Lower leg skin (tissue), 4 donors: Measurements from ENCODE around the gene RPSA. TPM values are rescaled to one million over a fixed set of nuclear protein-coding genes. Genes with fewer than 3 reads are reported as not detected.

Experiments
- DNase-seq, 2 donors: peaks; one replicate each; pipeline ENCODE4 v3.0.0-alpha.2; 2019; ENCODE audit warnings: low spot score in 2 of 2
- H3K4me3 ChIP-seq: fragments of 200-600 bp; sonication (generic); 2 replicates; pipeline ENCODE4 v1.5.1; 2017; ENCODE audit warnings: mild to moderate bottlenecking, low read depth; ENCODE audit not compliant: poor library complexity, severe bottlenecking
- CTCF ChIP-seq, 3 donors: fragments of 450-650 bp; IDR thresholded peaks; one replicate each; pipeline ENCODE4 v1.5.1; 2016; ENCODE audit warnings: antibody characterized with exemption in 3 of 3, mild to moderate bottlenecking in 3 of 3, moderate library complexity in 2 of 3
- POLR2A ChIP-seq, 2 donors: fragments of 450-650 bp; IDR thresholded peaks; one replicate each; pipeline ENCODE4 v1.6.1; 2016 to 2017; ENCODE audit warnings: antibody characterized with exemption in 2 of 2, mild to moderate bottlenecking in 1 of 2, moderate library complexity in 1 of 2
- WGBS, 2 donors: methylation state at CpG; one replicate each; pipeline ENCODE4 v1.1.5; 2018; 5-methylcytosine and 5-hydroxymethylcytosine counted together
- intact Hi-C: fragments of 100-400 bp; cut with DNase I; formaldehyde crosslinking; loops from one replicate; pipeline ENCODE4 v1.15.0; 2023; ENCODE audit warnings: low total_unique reads
- total RNA-seq, 4 donors: library from RNA; depleted of rRNA; stranded (reverse); fragments of >200 nt; gene quantifications; one replicate each; pipeline ENCODE4 v1.1.0, GENCODE V29; 2016

Gene RPSA
- total RNA-seq, 4 donors from 2014 or later = 789 to 1,137 (median 1,095) TPM

GRCh38 chr3:39443530-39443929 is 37.0 kb downstream of the RPSA start:
- intact Hi-C loops = loop anchor here (10.0 kb wide), 1 partner anchor 51 kb away; no protein-coding TSS in a partner anchor
- WGBS, 2 donors = 84 to 92% methylated on average over 4 of the region's 4 CpGs
- TF ChIP-seq CTCF (IDR thresholded peaks at IDR 0.05) = no peak
- no peak for TF ChIP-seq POLR2A (IDR thresholded peaks at IDR 0.05)
- DNase-seq = no peak
- no peak overlapping the region for H3K4me3 ChIP-seq

- DNase-seq = no peak
- 76% methylated on average over 2 of the region's 2 CpGs for WGBS, 2 donors
- intact Hi-C loops = loop anchor here (10.0 kb wide), 1 partner anchor 49 kb away; no protein-coding TSS in a partner anchor
- no peak overlapping the region for H3K4me3 ChIP-seq
- TF ChIP-seq CTCF (IDR thresholded peaks at IDR 0.05) (no peak), POLR2A (IDR thresholded peaks at IDR 0.05) (no peak)
These were observed 39.4 kb downstream of the RPSA start for GRCh38 chr3:39445927-39446326.

- no peak overlapping the region for H3K4me3 ChIP-seq
- intact Hi-C loops = loop anchor here (10.0 kb wide), 1 partner anchor 48 kb away; no protein-coding TSS in a partner anchor
- DNase-seq = no peak
- 86 to 88% methylated on average over 2 of the region's 2 CpGs for WGBS, 2 donors
- no peak for TF ChIP-seq POLR2A (IDR thresholded peaks at IDR 0.05)
- TF ChIP-seq CTCF (IDR thresholded peaks at IDR 0.05) = no peak
These were observed 39.9 kb downstream of the RPSA start for GRCh38 chr3:39446444-39446843.

- intact Hi-C loops = loop anchor here (10.0 kb wide), 1 partner anchor 47 kb away; no protein-coding TSS in a partner anchor
- peak in 1 of 2 donors; percentile 71 for DNase-seq
- no peak overlapping the region for H3K4me3 ChIP-seq
- 24 to 25% methylated on average over 13 of the region's 13 CpGs for WGBS, 2 donors
- TF ChIP-seq CTCF (IDR thresholded peaks at IDR 0.05) = no peak
- no peak for TF ChIP-seq POLR2A (IDR thresholded peaks at IDR 0.05)
These were observed 41.3 kb downstream of the RPSA start for GRCh38 chr3:39447637-39448483.

GRCh38 chr3:39448506-39449233 is 42.1 kb downstream of the RPSA start:
- intact Hi-C loops = loop anchor here (10.0 kb wide), 1 partner anchor 46 kb away; no protein-coding TSS in a partner anchor
- WGBS, 2 donors = 64 to 67% methylated on average over 10 of the region's 10 CpGs
- no peak for TF ChIP-seq CTCF (IDR thresholded peaks at IDR 0.05)
- TF ChIP-seq POLR2A (IDR thresholded peaks at IDR 0.05) = no peak
- DNase-seq = no peak
- H3K4me3 ChIP-seq = no peak overlapping the region
